A549 (cell line): ENCODE results near the gene YPEL1. TPM values are rescaled to one million over a fixed set of nuclear protein-coding genes. Genes with fewer than 3 reads are reported as not detected.

Experiments
- ATAC-seq, 2 experiments: fragments of 200-7000 bp in 1 of 2; fragments of >200 bp in 1 of 2; cut with Nextera tagmentation in 1 of 2; cut with Tn5 transposase in 1 of 2; 3 replicates each; pipeline versions ENCODE4 v1.8.0 to v1.9.1; 2018 to 2020; ENCODE audit warnings: mild to moderate bottlenecking in 1 of 2, moderate library complexity in 1 of 2
- CTCF ChIA-PET: fragments of 300-600 bp; sonication (Branson Sonifier 250); formaldehyde crosslinking; extraction: SDS; loops from one replicate; lab custom pipeline; 2021; ENCODE audit warnings: antibody characterized with exemption, inconsistent platforms; lab: Yijun Ruan, JAX
- POLR2A ChIA-PET: fragments of 350-600 bp; formaldehyde crosslinking; extraction: SDS; loops from one replicate; lab custom pipeline; 2021; ENCODE audit warnings: antibody characterized with exemption, inconsistent platforms; lab: Yijun Ruan, JAX
- DNase-seq, 2 experiments: peaks; one replicate each; pipeline versions ENCODE4 v3.0.0 to v3.0.0-alpha.2; 2011 to 2016; ENCODE audit warnings: low read depth in 1 of 2, low spot score in 1 of 2
- FAIRE-seq: peaks from 2 replicates; lab custom pipeline; 2011; peaks lifted over from hg19 to GRCh38; lab: Jason Lieb, UNC
- H3K27ac ChIP-seq, 2 experiments: fragments of >200 bp; sonication (Bioruptor Twin); formaldehyde crosslinking; 3 replicates each; pipeline ENCODE4 v1.5.1; 2016 to 2017
- H3K4me1 ChIP-seq: fragments of >200 bp; sonication (Bioruptor Twin); formaldehyde crosslinking; 3 replicates; pipeline ENCODE4 v1.6.1; 2016
- H3K4me2 ChIP-seq: fragments of >200 bp; sonication (Bioruptor Twin); formaldehyde crosslinking; 3 replicates; pipeline ENCODE4 v1.6.1; 2016
- H3K4me3 ChIP-seq: fragments of >200 bp; sonication (Bioruptor Twin); formaldehyde crosslinking; 3 replicates; pipeline ENCODE4 v1.5.1; 2016
- H3K9me3 ChIP-seq: fragments of >200 bp; sonication (Bioruptor Twin); formaldehyde crosslinking; 3 replicates; pipeline ENCODE4 v1.6.1; 2016
- ATOH8 ChIP-seq: fragments of 250-450 bp; sonication (Bioruptor Pico); IDR thresholded peaks from 2 replicates; pipeline ENCODE4 v1.5.0; 2020; ENCODE audit warnings: low read depth, mild to moderate bottlenecking, moderate library complexity
- CHD2 ChIP-seq: fragments of 150-350 bp; IDR thresholded peaks from 2 replicates; pipeline ENCODE4 v1.6.1; 2014; ENCODE audit warnings: low read length; ENCODE audit not compliant: partially characterized antibody
- CHD4 ChIP-seq: fragments of 200-600 bp; sonication (generic); IDR thresholded peaks from 2 replicates; pipeline ENCODE4 v1.6.1; 2016; ENCODE audit warnings: antibody characterized with exemption, mild to moderate bottlenecking, borderline replicate concordance
- CTCF ChIP-seq: fragments of >200 bp; sonication (Bioruptor Twin); formaldehyde crosslinking; IDR thresholded peaks from 3 replicates; pipeline ENCODE4 v1.5.1; 2016
- E2F6 ChIP-seq: IDR thresholded peaks from 2 replicates; pipeline ENCODE4 v1.6.1; 2012; ENCODE audit warnings: low read depth, borderline replicate concordance
- EHF ChIP-seq: fragments of 250-450 bp; sonication (Bioruptor Pico); IDR thresholded peaks from 2 replicates; pipeline ENCODE4 v1.5.0; 2020; ENCODE audit warnings: mild to moderate bottlenecking
- EP300 ChIP-seq, 2 experiments: fragments of >200 bp; sonication (Bioruptor Twin); formaldehyde crosslinking; IDR thresholded peaks; 2 replicates in 1 of 2; 3 replicates in 1 of 2; pipeline ENCODE4 v1.6.1; 2016 to 2017
- FOSB ChIP-seq: fragments of 250-450 bp; sonication (Bioruptor Pico); IDR thresholded peaks from 2 replicates; pipeline ENCODE4 v1.5.0; 2020; ENCODE audit warnings: mild to moderate bottlenecking, moderate library complexity
- GATA3 ChIP-seq: IDR thresholded peaks from 2 replicates; pipeline ENCODE4 v1.6.1; 2012; ENCODE audit warnings: borderline replicate concordance
- HOXB13 ChIP-seq: fragments of 250-450 bp; sonication (Bioruptor Pico); IDR thresholded peaks from 2 replicates; pipeline ENCODE4 v1.5.0; 2020; ENCODE audit warnings: low read depth, mild to moderate bottlenecking, moderate library complexity
- JUN ChIP-seq, 2 experiments: fragments of >200 bp; sonication (Bioruptor Twin); formaldehyde crosslinking; IDR thresholded peaks; 2 replicates in 1 of 2; 3 replicates in 1 of 2; pipeline ENCODE4 v1.6.1; 2016 to 2017
- KDM1A ChIP-seq: fragments of 200-600 bp; sonication (generic); IDR thresholded peaks from 2 replicates; pipeline ENCODE4 v1.6.1; 2016; ENCODE audit warnings: low read depth, mild to moderate bottlenecking
- MAFK ChIP-seq: fragments of 450-650 bp; IDR thresholded peaks from 2 replicates; pipeline ENCODE4 v1.6.1; 2014; ENCODE audit not compliant: partially characterized antibody
- MAX ChIP-seq: IDR thresholded peaks from 2 replicates; pipeline ENCODE4 v1.6.1; 2012
- MAZ ChIP-seq: fragments of 150-350 bp; IDR thresholded peaks from 2 replicates; pipeline ENCODE4 v1.6.1; 2014; ENCODE audit warnings: antibody characterized with exemption, low read depth, low read length, borderline replicate concordance
- NFE2L2 ChIP-seq: fragments of 150-350 bp; conservative IDR thresholded peaks from 2 replicates; pipeline ENCODE4 v1.6.1; 2014; ENCODE audit warnings: low read length
- NR3C1 ChIP-seq: fragments of >200 bp; sonication (Bioruptor Twin); formaldehyde crosslinking; IDR thresholded peaks from 3 replicates; pipeline ENCODE4 v1.6.1; 2017
- PHF8 ChIP-seq: fragments of 200-600 bp; sonication (generic); IDR thresholded peaks from 2 replicates; pipeline ENCODE4 v1.6.1; 2016; ENCODE audit warnings: low read depth, mild to moderate bottlenecking, antibody characterized with exemption, moderate library complexity, borderline replicate concordance
- POLR2A ChIP-seq: IDR thresholded peaks from 2 replicates; pipeline ENCODE4 v1.6.1; 2012; ENCODE audit warnings: mild to moderate bottlenecking, low read length
- POLR2AphosphoS2 ChIP-seq: conservative IDR thresholded peaks from 2 replicates; pipeline ENCODE4 v1.6.1; 2012; ENCODE audit warnings: low read length, improper control_type of control experiment, inconsistent platforms
- TFCP2L1 ChIP-seq: fragments of 250-450 bp; sonication (Bioruptor Pico); IDR thresholded peaks from 2 replicates; pipeline ENCODE4 v1.5.0; 2021; ENCODE audit warnings: mild to moderate bottlenecking
- TP53 ChIP-seq: fragments of 250-450 bp; sonication (Bioruptor Pico); IDR thresholded peaks from 2 replicates; pipeline ENCODE4 v1.5.0; 2021; ENCODE audit warnings: mild to moderate bottlenecking, moderate library complexity
- USF2 ChIP-seq: fragments of 450-650 bp; IDR thresholded peaks from 2 replicates; pipeline ENCODE4 v1.6.1; 2014; ENCODE audit warnings: antibody characterized with exemption
- ZFP36 ChIP-seq: fragments of 450-650 bp; IDR thresholded peaks from 2 replicates; pipeline ENCODE4 v1.6.1; 2014; ENCODE audit warnings: borderline replicate concordance; ENCODE audit not compliant: partially characterized antibody
- WGBS: methylation state at CpG from one replicate; pipeline ENCODE4 v1.1.6; 2017; ENCODE audit errors: missing lambda C conversion rate; 5-methylcytosine and 5-hydroxymethylcytosine counted together
- polyA minus RNA-seq: library from RNA; depleted of rRNA, polyadenylated mRNA; stranded (reverse); fragments of >200 nt; gene quantifications from 2 replicates; pipeline ENCODE4 v1.2.3, GENCODE V29; 2011; rRNA and poly(A)+ RNA removed
- polyA plus RNA-seq, 4 experiments: library from polyadenylated mRNA; depleted of rRNA in 3 of 4; stranded (reverse); fragments of >200 nt; fragmentation: RNase III in 1 of 4; extraction: RNeasy Plus Mini Kit Qiagen cat#74134 plus additional on column Dnase treatment in 1 of 4; gene quantifications; 2 replicates in 3 of 4; 3 replicates in 1 of 4; pipeline ENCODE4 v1.2.3, GENCODE V29; 2011 to 2017

Gene YPEL1
- polyA plus RNA-seq (2011; rRNA removed) (0.59 and 0.65 TPM in 2 replicates), polyA plus RNA-seq (2017; fragmentation: RNase III; extraction: RNeasy Plus Mini Kit Qiagen cat#74134 plus additional on column Dnase treatment) (0.07 to 0.36 TPM (median 0.22 TPM) in 3 replicates), polyA minus RNA-seq (0.29 and 0.62 TPM in 2 replicates)
- polyA plus RNA-seq (2012; cell fraction: cytosol; rRNA removed) = 0.19 and 0.28 TPM in 2 replicates
- 0.35 and 0.42 TPM in 2 replicates for polyA plus RNA-seq (2012; cell fraction: nucleus; rRNA removed)

GRCh38 chr22:21735200-21736083 is at the start of gene YPEL1:
YPEL1 (minus strand) TSS chr22:21735794; CDS start chr22:21710744, 25,050 bp downstream.
- ATAC-seq = peak; percentile 95 to 96
- TF ChIP-seq POLR2A (peak; percentile 49), ATOH8 (CRISPR knock-in tag) (no peak), MAZ (no peak), ZFP36 (no peak), E2F6 (peak; percentile 99), MAX (peak; percentile 96), JUN (IDR thresholded peaks at IDR 0.05) (peak in 1 of 2 experiments; percentile 33; a peak in 1 of 5 replicates), NR3C1 (no peak), EHF (no peak), CHD2 (no peak), PHF8 (peak; percentile 20; the same call in 1 of the 2 replicates), TFCP2L1 (CRISPR knock-in tag) (no peak)
- peak within 1 kb of the TSS in 1 of 2 experiments; percentile 77; a peak in 3 of 6 replicates for H3K27ac ChIP-seq
- H3K4me2 ChIP-seq = peak within 1 kb of the TSS; percentile 82
- FAIRE-seq = no peak
- DNase-seq = peak; percentile 77 to 94
- WGBS = 1% methylated on average over 17 of the region's 102 CpGs
- no peaks in the 10 kb centered on the region for H3K9me3 ChIP-seq
- POLR2A ChIA-PET = interaction anchor here (0.6 to 1.8 kb wide), 8 partner anchors 9 to 210 kb away, joined by 3 to 15 read pairs (median 3); partner anchors contain the start of gene MAPK1
- peak within 1 kb of the TSS; percentile 48 for H3K4me3 ChIP-seq
- peaks cover 4% of the 10 kb centered on the region; the same call in 1 of the 3 replicates for H3K4me1 ChIP-seq
- CTCF ChIA-PET = no interaction called here

GRCh38 chr22:21780259-21780658 is 44.7 kb upstream of the YPEL1 start:
- H3K27ac ChIP-seq = no peak overlapping the region
- TF ChIP-seq CTCF (no peak), CHD4 (no peak)
- TF ChIP-seq, all 56 proteins: peak for 0

GRCh38 chr22:21779444-21779843 is 43.9 kb upstream of the YPEL1 start:
- no peak overlapping the region for H3K4me2 ChIP-seq
- POLR2A ChIA-PET = no interaction called here
- CTCF ChIA-PET = interaction anchor here (0.9 to 1.5 kb wide), 3 partner anchors 8 to 173 kb away, joined by 3 read pairs; partner anchors contain the start of gene PPM1F
- H3K4me1 ChIP-seq = no peaks in the 10 kb centered on the region
- no peak overlapping the region for H3K4me3 ChIP-seq
- FAIRE-seq (no peak), ATAC-seq (no peak), DNase-seq (no peak)
- no peak overlapping the region for H3K27ac ChIP-seq
- WGBS = 95% methylated on average over 2 of the region's 2 CpGs
- TF ChIP-seq FOSB (CRISPR knock-in tag) (no peak), USF2 (no peak), TP53 (no peak), EP300 (IDR thresholded peaks at IDR 0.05) (no peak), HOXB13 (CRISPR knock-in tag) (no peak), TFCP2L1 (CRISPR knock-in tag) (no peak), CHD4 (no peak), POLR2A (no peak), POLR2AphosphoS2 (no peak), NFE2L2 (no peak), KDM1A (no peak), MAFK (no peak), GATA3 (no peak)
- no peaks in the 10 kb centered on the region for H3K9me3 ChIP-seq

More at GRCh38 chr22:21780259-21780658, 44.7 kb upstream of the YPEL1 start:
- no peak for FAIRE-seq
- DNase-seq = no peak
- ATAC-seq = no peak
- Histone ChIP-seq H3K9me3 (no peaks in the 10 kb centered on the region), H3K4me2 (no peak overlapping the region), H3K4me1 (no peaks in the 10 kb centered on the region), H3K4me3 (no peak overlapping the region)
- ChIA-PET CTCF (interaction anchor here (0.9 to 1.5 kb wide), 3 partner anchors 9 to 173 kb away, joined by 3 read pairs; partner anchors contain the start of gene PPM1F), POLR2A (no interaction called here)
- 97% methylated on average over 2 of the region's 2 CpGs for WGBS
